Body of pancreas (tissue), 4 donors: ENCODE data around the gene HBA1.

ENCODE experiments used
- POLR2A ChIP-seq, 3 donors: fragments of 450-650 bp; IDR thresholded peaks; one replicate each; pipeline ENCODE4 v1.6.1; 2016; ENCODE audit warnings: antibody characterized with exemption in 3 of 3, mild to moderate bottlenecking in 2 of 3
- TF ChIP-seq, protein P1 (sequence below), 7 experiments: fragments of 450-650 bp in 4 of 7; fragments of 200-600 bp in 3 of 7; sonication (generic) in 3 of 7; IDR thresholded peaks; one replicate each; pipeline ENCODE4 v1.5.1; 2016 to 2019; ENCODE audit warnings: antibody characterized with exemption in 7 of 7

- TF ChIP-seq, protein P1, sequence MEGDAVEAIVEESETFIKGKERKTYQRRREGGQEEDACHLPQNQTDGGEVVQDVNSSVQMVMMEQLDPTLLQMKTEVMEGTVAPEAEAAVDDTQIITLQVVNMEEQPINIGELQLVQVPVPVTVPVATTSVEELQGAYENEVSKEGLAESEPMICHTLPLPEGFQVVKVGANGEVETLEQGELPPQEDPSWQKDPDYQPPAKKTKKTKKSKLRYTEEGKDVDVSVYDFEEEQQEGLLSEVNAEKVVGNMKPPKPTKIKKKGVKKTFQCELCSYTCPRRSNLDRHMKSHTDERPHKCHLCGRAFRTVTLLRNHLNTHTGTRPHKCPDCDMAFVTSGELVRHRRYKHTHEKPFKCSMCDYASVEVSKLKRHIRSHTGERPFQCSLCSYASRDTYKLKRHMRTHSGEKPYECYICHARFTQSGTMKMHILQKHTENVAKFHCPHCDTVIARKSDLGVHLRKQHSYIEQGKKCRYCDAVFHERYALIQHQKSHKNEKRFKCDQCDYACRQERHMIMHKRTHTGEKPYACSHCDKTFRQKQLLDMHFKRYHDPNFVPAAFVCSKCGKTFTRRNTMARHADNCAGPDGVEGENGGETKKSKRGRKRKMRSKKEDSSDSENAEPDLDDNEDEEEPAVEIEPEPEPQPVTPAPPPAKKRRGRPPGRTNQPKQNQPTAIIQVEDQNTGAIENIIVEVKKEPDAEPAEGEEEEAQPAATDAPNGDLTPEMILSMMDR (IDR thresholded peaks at IDR 0.05): no peak
- no peak for TF ChIP-seq POLR2A (IDR thresholded peaks at IDR 0.05)
Observed at GRCh38 chr16:159136-159849, 17.2 kb upstream of the HBA1 start.
